GM23248 (cell line): ENCODE measurements around the gene CSMD2.

ENCODE experiments used
- EZH2 ChIP-seq: fragments of 200-600 bp; sonication (generic); IDR thresholded peaks from 2 replicates; pipeline ENCODE4 v1.6.1; 2018; ENCODE audit warnings: antibody characterized with exemption, mild to moderate bottlenecking; ENCODE audit not compliant: insufficient read depth, poor library complexity, severe bottlenecking
- EZH2phosphoT487 ChIP-seq: fragments of 200-600 bp; sonication (generic); IDR thresholded peaks from 2 replicates; pipeline ENCODE4 v1.6.1; 2018; ENCODE audit warnings: antibody characterized with exemption, moderate library complexity, mild to moderate bottlenecking, low read depth; ENCODE audit not compliant: insufficient read depth

DNA sequence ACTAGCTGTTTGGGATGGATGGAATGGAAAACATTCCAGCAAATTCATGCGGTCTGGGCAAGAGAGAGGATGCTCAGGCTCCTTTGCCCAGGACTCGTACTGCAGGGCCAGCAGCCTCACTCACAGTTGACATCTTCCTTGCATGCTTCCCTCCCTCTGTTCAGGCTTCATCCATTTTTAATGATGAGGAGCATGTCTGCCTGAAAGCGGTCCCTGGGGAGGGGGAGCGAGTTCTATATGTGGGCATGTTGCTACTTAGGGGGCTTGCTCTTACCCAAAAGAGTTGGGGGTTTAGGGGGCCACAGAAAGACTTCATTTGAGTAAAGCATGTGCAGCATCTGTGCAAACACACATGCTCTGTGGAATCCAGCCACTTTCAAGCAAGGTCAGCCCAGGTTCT lies 203.0 kb downstream of the CSMD2 start:
- TF ChIP-seq EZH2 = no peak
- TF ChIP-seq EZH2phosphoT487 = no peak
